ENCODE measurements around the gene SHANK3.

DNA sequence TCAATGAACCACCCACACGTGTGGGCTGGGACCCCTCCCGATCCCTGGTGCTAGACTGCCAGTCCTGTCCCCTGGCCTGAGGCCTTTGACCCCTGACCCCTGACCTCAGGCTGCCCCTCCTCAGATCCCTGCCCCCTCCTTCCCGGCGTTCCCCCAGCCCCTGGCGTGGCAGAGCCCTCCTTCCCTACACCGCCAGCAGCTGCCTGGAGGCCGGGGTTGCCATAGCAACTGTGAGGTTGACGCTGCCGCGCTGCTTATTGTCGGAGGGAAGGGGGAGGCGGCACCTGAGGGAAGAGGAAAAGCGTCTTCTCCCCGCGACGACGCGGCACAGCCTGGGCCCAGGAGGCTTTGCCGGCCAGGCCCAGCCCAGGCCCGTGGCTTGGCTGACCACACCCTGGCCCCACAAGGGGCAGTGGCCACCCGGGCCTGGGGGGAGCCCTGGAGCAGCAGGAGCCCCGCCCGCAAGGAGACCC, 32.6 kb downstream of the SHANK3 start:
- no peak for TF ChIP-seq ZNF174 (tag by site-specific recombination; IDR thresholded peaks at IDR 0.05)
- TF ChIP-seq, protein P1, sequence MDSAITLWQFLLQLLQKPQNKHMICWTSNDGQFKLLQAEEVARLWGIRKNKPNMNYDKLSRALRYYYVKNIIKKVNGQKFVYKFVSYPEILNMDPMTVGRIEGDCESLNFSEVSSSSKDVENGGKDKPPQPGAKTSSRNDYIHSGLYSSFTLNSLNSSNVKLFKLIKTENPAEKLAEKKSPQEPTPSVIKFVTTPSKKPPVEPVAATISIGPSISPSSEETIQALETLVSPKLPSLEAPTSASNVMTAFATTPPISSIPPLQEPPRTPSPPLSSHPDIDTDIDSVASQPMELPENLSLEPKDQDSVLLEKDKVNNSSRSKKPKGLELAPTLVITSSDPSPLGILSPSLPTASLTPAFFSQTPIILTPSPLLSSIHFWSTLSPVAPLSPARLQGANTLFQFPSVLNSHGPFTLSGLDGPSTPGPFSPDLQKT (IDR thresholded peaks at IDR 0.05; ENCODE audit: borderline replicate concordance, low read depth, low read length), result no peak
- TF ChIP-seq ZNF121 (tag by site-specific recombination; IDR thresholded peaks at IDR 0.05), result no peak
- TF ChIP-seq ZNF510 (tag by site-specific recombination; IDR thresholded peaks at IDR 0.05; ENCODE audit: insufficient replicate concordance), result no peak
- TF ChIP-seq, protein P2, sequence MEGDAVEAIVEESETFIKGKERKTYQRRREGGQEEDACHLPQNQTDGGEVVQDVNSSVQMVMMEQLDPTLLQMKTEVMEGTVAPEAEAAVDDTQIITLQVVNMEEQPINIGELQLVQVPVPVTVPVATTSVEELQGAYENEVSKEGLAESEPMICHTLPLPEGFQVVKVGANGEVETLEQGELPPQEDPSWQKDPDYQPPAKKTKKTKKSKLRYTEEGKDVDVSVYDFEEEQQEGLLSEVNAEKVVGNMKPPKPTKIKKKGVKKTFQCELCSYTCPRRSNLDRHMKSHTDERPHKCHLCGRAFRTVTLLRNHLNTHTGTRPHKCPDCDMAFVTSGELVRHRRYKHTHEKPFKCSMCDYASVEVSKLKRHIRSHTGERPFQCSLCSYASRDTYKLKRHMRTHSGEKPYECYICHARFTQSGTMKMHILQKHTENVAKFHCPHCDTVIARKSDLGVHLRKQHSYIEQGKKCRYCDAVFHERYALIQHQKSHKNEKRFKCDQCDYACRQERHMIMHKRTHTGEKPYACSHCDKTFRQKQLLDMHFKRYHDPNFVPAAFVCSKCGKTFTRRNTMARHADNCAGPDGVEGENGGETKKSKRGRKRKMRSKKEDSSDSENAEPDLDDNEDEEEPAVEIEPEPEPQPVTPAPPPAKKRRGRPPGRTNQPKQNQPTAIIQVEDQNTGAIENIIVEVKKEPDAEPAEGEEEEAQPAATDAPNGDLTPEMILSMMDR (tag by site-specific recombination; IDR thresholded peaks at IDR 0.05), result no peak
- TF ChIP-seq, protein P3, sequence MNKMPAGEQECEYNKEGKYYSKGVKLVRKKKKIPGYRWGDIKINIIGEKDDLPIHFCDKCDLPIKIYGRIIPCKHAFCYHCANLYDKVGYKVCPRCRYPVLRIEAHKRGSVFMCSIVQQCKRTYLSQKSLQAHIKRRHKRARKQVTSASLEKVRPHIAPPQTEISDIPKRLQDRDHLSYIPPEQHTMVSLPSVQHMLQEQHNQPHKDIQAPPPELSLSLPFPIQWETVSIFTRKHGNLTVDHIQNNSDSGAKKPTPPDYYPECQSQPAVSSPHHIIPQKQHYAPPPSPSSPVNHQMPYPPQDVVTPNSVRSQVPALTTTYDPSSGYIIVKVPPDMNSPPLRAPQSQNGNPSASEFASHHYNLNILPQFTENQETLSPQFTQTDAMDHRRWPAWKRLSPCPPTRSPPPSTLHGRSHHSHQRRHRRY (tag by site-specific recombination; IDR thresholded peaks at IDR 0.05), result no peak
- no peak for TF ChIP-seq ZNF585B (tag by site-specific recombination; IDR thresholded peaks at IDR 0.05)
- TF ChIP-seq, protein P4, sequence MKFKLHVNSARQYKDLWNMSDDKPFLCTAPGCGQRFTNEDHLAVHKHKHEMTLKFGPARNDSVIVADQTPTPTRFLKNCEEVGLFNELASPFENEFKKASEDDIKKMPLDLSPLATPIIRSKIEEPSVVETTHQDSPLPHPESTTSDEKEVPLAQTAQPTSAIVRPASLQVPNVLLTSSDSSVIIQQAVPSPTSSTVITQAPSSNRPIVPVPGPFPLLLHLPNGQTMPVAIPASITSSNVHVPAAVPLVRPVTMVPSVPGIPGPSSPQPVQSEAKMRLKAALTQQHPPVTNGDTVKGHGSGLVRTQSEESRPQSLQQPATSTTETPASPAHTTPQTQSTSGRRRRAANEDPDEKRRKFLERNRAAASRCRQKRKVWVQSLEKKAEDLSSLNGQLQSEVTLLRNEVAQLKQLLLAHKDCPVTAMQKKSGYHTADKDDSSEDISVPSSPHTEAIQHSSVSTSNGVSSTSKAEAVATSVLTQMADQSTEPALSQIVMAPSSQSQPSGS (tag by site-specific recombination; IDR thresholded peaks at IDR 0.05; ENCODE audit: low read depth), result no peak
- no peak for TF ChIP-seq MZF1 (tag by site-specific recombination; IDR thresholded peaks at IDR 0.05; ENCODE audit: borderline replicate concordance)
- TF ChIP-seq MYNN (tag by site-specific recombination; IDR thresholded peaks at IDR 0.05; ENCODE audit: borderline replicate concordance), result no peak
- no peak for TF ChIP-seq ZNF423 (tag by site-specific recombination; IDR thresholded peaks at IDR 0.05)
- TF ChIP-seq, protein P5, sequence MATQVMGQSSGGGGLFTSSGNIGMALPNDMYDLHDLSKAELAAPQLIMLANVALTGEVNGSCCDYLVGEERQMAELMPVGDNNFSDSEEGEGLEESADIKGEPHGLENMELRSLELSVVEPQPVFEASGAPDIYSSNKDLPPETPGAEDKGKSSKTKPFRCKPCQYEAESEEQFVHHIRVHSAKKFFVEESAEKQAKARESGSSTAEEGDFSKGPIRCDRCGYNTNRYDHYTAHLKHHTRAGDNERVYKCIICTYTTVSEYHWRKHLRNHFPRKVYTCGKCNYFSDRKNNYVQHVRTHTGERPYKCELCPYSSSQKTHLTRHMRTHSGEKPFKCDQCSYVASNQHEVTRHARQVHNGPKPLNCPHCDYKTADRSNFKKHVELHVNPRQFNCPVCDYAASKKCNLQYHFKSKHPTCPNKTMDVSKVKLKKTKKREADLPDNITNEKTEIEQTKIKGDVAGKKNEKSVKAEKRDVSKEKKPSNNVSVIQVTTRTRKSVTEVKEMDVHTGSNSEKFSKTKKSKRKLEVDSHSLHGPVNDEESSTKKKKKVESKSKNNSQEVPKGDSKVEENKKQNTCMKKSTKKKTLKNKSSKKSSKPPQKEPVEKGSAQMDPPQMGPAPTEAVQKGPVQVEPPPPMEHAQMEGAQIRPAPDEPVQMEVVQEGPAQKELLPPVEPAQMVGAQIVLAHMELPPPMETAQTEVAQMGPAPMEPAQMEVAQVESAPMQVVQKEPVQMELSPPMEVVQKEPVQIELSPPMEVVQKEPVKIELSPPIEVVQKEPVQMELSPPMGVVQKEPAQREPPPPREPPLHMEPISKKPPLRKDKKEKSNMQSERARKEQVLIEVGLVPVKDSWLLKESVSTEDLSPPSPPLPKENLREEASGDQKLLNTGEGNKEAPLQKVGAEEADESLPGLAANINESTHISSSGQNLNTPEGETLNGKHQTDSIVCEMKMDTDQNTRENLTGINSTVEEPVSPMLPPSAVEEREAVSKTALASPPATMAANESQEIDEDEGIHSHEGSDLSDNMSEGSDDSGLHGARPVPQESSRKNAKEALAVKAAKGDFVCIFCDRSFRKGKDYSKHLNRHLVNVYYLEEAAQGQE (tag by site-specific recombination; IDR thresholded peaks at IDR 0.05), result no peak
- TF ChIP-seq, protein P6, sequence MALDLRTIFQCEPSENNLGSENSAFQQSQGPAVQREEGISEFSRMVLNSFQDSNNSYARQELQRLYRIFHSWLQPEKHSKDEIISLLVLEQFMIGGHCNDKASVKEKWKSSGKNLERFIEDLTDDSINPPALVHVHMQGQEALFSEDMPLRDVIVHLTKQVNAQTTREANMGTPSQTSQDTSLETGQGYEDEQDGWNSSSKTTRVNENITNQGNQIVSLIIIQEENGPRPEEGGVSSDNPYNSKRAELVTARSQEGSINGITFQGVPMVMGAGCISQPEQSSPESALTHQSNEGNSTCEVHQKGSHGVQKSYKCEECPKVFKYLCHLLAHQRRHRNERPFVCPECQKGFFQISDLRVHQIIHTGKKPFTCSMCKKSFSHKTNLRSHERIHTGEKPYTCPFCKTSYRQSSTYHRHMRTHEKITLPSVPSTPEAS (tag by site-specific recombination; IDR thresholded peaks at IDR 0.05), result no peak
